Endothelial cell of umbilical vein (primary cell): ENCODE measurements around the gene RGS7. TPM values are rescaled to one million over a fixed set of nuclear protein-coding genes. Genes with fewer than 3 reads are reported as not detected.

Source experiments
- BruUV-seq: library from RNA; stranded (reverse); fragments of 400-500 nt; replicated peaks from 2 replicates; lab custom pipeline; 2021; lab: Mats Ljungman, UMichigan
- CTCF ChIA-PET: fragments of 300-600, 350-600 bp; sonication (Branson Sonifier 250); formaldehyde crosslinking; loops from one replicate; lab custom pipeline; 2021; ENCODE audit warnings: antibody characterized with exemption, inconsistent platforms; lab: Charles Lee
- POLR2A ChIA-PET: fragments of 300-600, 350-600 bp; sonication (Branson Sonifier 250); formaldehyde crosslinking; loops from one replicate; lab custom pipeline; 2021; ENCODE audit warnings: antibody characterized with exemption, inconsistent platforms; lab: Charles Lee
- DNase-seq: peaks from one replicate; pipeline ENCODE4 v3.0.0-alpha.2; 2011; ENCODE audit warnings: low read depth, low spot score
- FAIRE-seq: peaks from 2 replicates; lab custom pipeline; 2011; peaks lifted over from hg19 to GRCh38; lab: Jason Lieb, UNC
- H2AFZ ChIP-seq: 2 replicates; pipeline ENCODE4 v1.6.0; 2012; ENCODE audit warnings: low read depth, low read length, control low read depth, inconsistent platforms
- H3K27ac ChIP-seq: 2 replicates; pipeline ENCODE4 v1.5.1; 2011; ENCODE audit warnings: low read depth, mild to moderate bottlenecking, control low read depth, low read length, moderate library complexity; ENCODE audit not compliant: insufficient read depth
- H3K27me3 ChIP-seq, 2 experiments: 2 replicates each; pipeline versions ENCODE4 v1.6.0 to v1.6.1; 2011; ENCODE audit warnings: low read length in 2 of 2, mixed read lengths in 1 of 2; ENCODE audit not compliant: control insufficient read depth in 2 of 2, insufficient read depth in 2 of 2
- H3K36me3 ChIP-seq, 2 experiments: 2 replicates in 1 of 2; 3 replicates in 1 of 2; pipeline ENCODE4 v1.5.1; 2011; ENCODE audit warnings: low read length in 2 of 2, mild to moderate bottlenecking in 1 of 2, moderate library complexity in 1 of 2; ENCODE audit not compliant: control insufficient read depth in 2 of 2, insufficient read depth in 2 of 2; ENCODE audit errors: extremely low read depth in 1 of 2
- H3K4me1 ChIP-seq: 3 replicates; pipeline ENCODE4 v1.5.1; 2011; ENCODE audit warnings: mild to moderate bottlenecking, low read length; ENCODE audit not compliant: control insufficient read depth, insufficient read depth; ENCODE audit errors: extremely low read depth
- H3K4me2 ChIP-seq: 2 replicates; pipeline ENCODE4 v1.6.1; 2011; ENCODE audit warnings: low read length, control low read depth, mixed read lengths; ENCODE audit not compliant: insufficient read depth
- H3K4me3 ChIP-seq, 3 experiments: fragments of 200-600 bp in 1 of 3; sonication (generic), shearing (Covaris generic) in 1 of 3; replicated peaks in 1 of 3; 2 replicates each; pipeline ENCODE4 v1.5.1; 2011 to 2016; ENCODE audit warnings: control low read depth in 3 of 3, low read length in 3 of 3, mild to moderate bottlenecking in 2 of 3, inconsistent platforms in 1 of 3, low read depth in 1 of 3, moderate library complexity in 1 of 3; ENCODE audit not compliant: insufficient read depth in 1 of 3
- H3K79me2 ChIP-seq: 2 replicates; pipeline ENCODE4 v1.6.0; 2012; ENCODE audit warnings: low read length, inconsistent platforms; ENCODE audit not compliant: control insufficient read depth, insufficient read depth
- H3K9ac ChIP-seq: replicated peaks from 2 replicates; pipeline ENCODE3; 2011; ENCODE audit warnings: low read length, control low read depth; ENCODE audit not compliant: insufficient read depth; ENCODE audit errors: extremely low read depth
- H3K9me1 ChIP-seq: replicated peaks from 3 replicates; pipeline ENCODE4 v1.6.0; 2011; ENCODE audit warnings: mild to moderate bottlenecking, low read length; ENCODE audit not compliant: control insufficient read depth, insufficient read depth; ENCODE audit errors: extremely low read depth
- H3K9me3 ChIP-seq: replicated peaks from 2 replicates; pipeline ENCODE4 v1.5.1; 2012; ENCODE audit warnings: low read length, inconsistent platforms; ENCODE audit not compliant: control insufficient read depth, insufficient read depth
- H4K20me1 ChIP-seq: replicated peaks from 2 replicates; pipeline ENCODE3; 2011; ENCODE audit warnings: mild to moderate bottlenecking, low read length; ENCODE audit not compliant: control insufficient read depth, insufficient read depth; ENCODE audit errors: extremely low read depth
- CTCF ChIP-seq, 2 donors: IDR thresholded peaks; 1 replicate in 1 of 2; 2 replicates in 1 of 2; pipeline ENCODE4 v1.5.1; 2011; ENCODE audit warnings: low read length in 2 of 2, mild to moderate bottlenecking in 2 of 2, moderate library complexity in 2 of 2, control low read depth in 1 of 2, inconsistent platforms in 1 of 2, low read depth in 1 of 2; ENCODE audit not compliant: insufficient read depth in 1 of 2; ENCODE audit errors: extremely low read depth in 1 of 2
- EZH2 ChIP-seq: IDR thresholded peaks from 2 replicates; pipeline ENCODE4 v1.6.1; 2012; ENCODE audit warnings: borderline replicate concordance, low read depth, mild to moderate bottlenecking, moderate library complexity, low read length, inconsistent platforms; ENCODE audit not compliant: severe bottlenecking
- FOS ChIP-seq: IDR thresholded peaks from 2 replicates; pipeline ENCODE4 v1.6.1; 2011; ENCODE audit warnings: mild to moderate bottlenecking, low read length, moderate library complexity, borderline replicate concordance; ENCODE audit not compliant: insufficient read depth
- GATA2 ChIP-seq: IDR thresholded peaks from 2 replicates; pipeline ENCODE4 v1.7.0; 2011; ENCODE audit warnings: low read depth, mild to moderate bottlenecking, moderate library complexity, mixed read lengths, low read length; ENCODE audit not compliant: insufficient read length, insufficient read depth
- JUN ChIP-seq: IDR thresholded peaks from 2 replicates; pipeline ENCODE4 v1.6.1; 2011; ENCODE audit warnings: borderline replicate concordance, low read depth; ENCODE audit not compliant: insufficient read length, insufficient read depth
- MAX ChIP-seq: IDR thresholded peaks from 2 replicates; pipeline ENCODE4 v1.6.1; 2011; ENCODE audit not compliant: insufficient read depth, insufficient read length
- MYC ChIP-seq: IDR thresholded peaks from one replicate; pipeline ENCODE4 v1.6.1; 2011; ENCODE audit warnings: mild to moderate bottlenecking, low read depth, low read length
- POLR2A ChIP-seq: IDR thresholded peaks from 2 replicates; pipeline ENCODE4 v1.6.1; 2012; ENCODE audit warnings: low read depth, mild to moderate bottlenecking, control low read depth, low read length
- POLR2AphosphoS5 ChIP-seq: IDR thresholded peaks from 2 replicates; pipeline ENCODE4 v1.6.1; 2012; ENCODE audit warnings: low read depth, mild to moderate bottlenecking, control low read depth, low read length, moderate library complexity; ENCODE audit not compliant: insufficient read depth
- dilution Hi-C: fragments of 300-500 bp; cut with MboI; formaldehyde crosslinking; loops from one replicate; pipeline ENCODE4 v1.15.0; 2019; ENCODE audit warnings: low sequenced_read_pairs; ENCODE audit not compliant: extremely low pct_ligation_motif_present
- intact Hi-C: fragments of 100-400 bp; cut with micrococcal nuclease; formaldehyde crosslinking; loops from one replicate; pipeline ENCODE4 v1.10.0; 2022
- polyA plus RNA-seq, 4 experiments: library from polyadenylated mRNA; depleted of rRNA in 3 of 4; stranded (reverse) in 3 of 4; unstranded in 1 of 4; fragments of >200 nt; gene quantifications; 2 replicates each; pipeline versions ENCODE4 v1.2.1 to v1.2.3, GENCODE V29; 2011 to 2012; ENCODE audit warnings: missing spikeins in 1 of 4
- total RNA-seq: library from RNA; stranded (reverse); gene quantifications from 2 replicates; pipeline ENCODE4 v1.2.3, GENCODE V29; 2021

The RGS7 gene
- total and polyA plus RNA-seq, 2 donors (not counting 3 experiments of a cell fraction or from before 2014, with no cell fraction given), result 0.43 to 0.44 TPM

- Histone ChIP-seq H3K4me3 (no peak overlapping the region), H3K9me1 (no peaks in the 10 kb centered on the region), H3K36me3 (no peaks in the 10 kb centered on the region), H4K20me1 (no peaks in the 10 kb centered on the region), H3K9me3 (no peaks in the 10 kb centered on the region), H3K27me3 (no peaks in the 10 kb centered on the region), H3K79me2 (no peaks in the 10 kb centered on the region), H3K4me1 (no peaks in the 10 kb centered on the region), H2AFZ (no peak overlapping the region), H3K4me2 (no peak overlapping the region), H3K27ac (no peak overlapping the region), H3K9ac (no peak overlapping the region)
- dilution Hi-C loops (no loop called here), intact Hi-C loops (no loop called here)
- no TSS peak for BruUV-seq
- DNase-seq (no peak), FAIRE-seq (no peak)
- ChIA-PET POLR2A (no interaction called here), CTCF (interaction anchor here (1.5 kb wide), 1 partner anchor 746 kb away, joined by 4 read pairs; no protein-coding TSS in a partner anchor)
- TF ChIP-seq MYC, result no peak
Measured at GRCh38 chr1:240739754-240740153, 617.3 kb downstream of the RGS7 start.

GRCh38 chr1:240739139-240739538 lies 617.9 kb downstream of the RGS7 start:
- no peak for DNase-seq
- Histone ChIP-seq H3K36me3 (no peaks in the 10 kb centered on the region), H2AFZ (no peak overlapping the region), H3K27me3 (no peaks in the 10 kb centered on the region), H3K9me3 (no peaks in the 10 kb centered on the region), H3K4me1 (no peaks in the 10 kb centered on the region), H3K27ac (no peak overlapping the region), H3K4me2 (no peak overlapping the region), H3K9ac (no peak overlapping the region), H3K4me3 (no peak overlapping the region), H3K79me2 (no peaks in the 10 kb centered on the region), H4K20me1 (no peaks in the 10 kb centered on the region), H3K9me1 (no peaks in the 10 kb centered on the region)
- FAIRE-seq, result no peak
- dilution Hi-C loops, result no loop called here
- intact Hi-C loops, result no loop called here
- POLR2A ChIA-PET, result no interaction called here
- CTCF ChIA-PET, result interaction anchor here (0.6 to 1.5 kb wide), 2 partner anchors 148 to 747 kb away, joined by 4 read pairs; no protein-coding TSS in a partner anchor
- no peak for TF ChIP-seq EZH2
- TF ChIP-seq POLR2A, result no peak
- TF ChIP-seq GATA2, result no peak
- TF ChIP-seq CTCF (IDR thresholded peaks at IDR 0.05; ENCODE audit: extremely low read depth in 1 of 2, insufficient read depth in 1 of 2, low read depth in 1 of 2, low read length in 2 of 2), result no peak
- TF ChIP-seq MAX, result no peak
- no peak for TF ChIP-seq MYC
- TF ChIP-seq JUN, result no peak
- TF ChIP-seq FOS, result no peak
- no peak for TF ChIP-seq POLR2AphosphoS5
- BruUV-seq, result no TSS peak
